CD4-positive, alpha-beta T cell treated with Interleukin-15 for 4 hours (primary cell): Measurements from ENCODE around the gene AMBP.
"Not testable (repeated sequence)": the region's sequence is repeated elsewhere in the genome, so short reads cannot be mapped to it uniquely, and the experiment has no call there.

Experiments used
- DNase-seq: peaks from one replicate; pipeline ENCODE4 v3.0.0-alpha.2; 2020; ENCODE audit warnings: low spot score

Gene AMBP

GRCh38 chr9:114091711-114092110 lies 13.6 kb upstream of the AMBP start:
- no peak for DNase-seq

GRCh38 chr9:114090798-114091197 lies 12.7 kb upstream of the AMBP start:
- DNase-seq: no peak

- no peak for DNase-seq
Measured at GRCh38 chr9:114089206-114089840, 11.2 kb upstream of the AMBP start.

GRCh38 chr9:114088571-114089170 lies 10.6 kb upstream of the AMBP start:
- no peak for DNase-seq

GRCh38 chr9:114087721-114088120 lies 9.6 kb upstream of the AMBP start:
- no peak for DNase-seq

GRCh38 chr9:114086607-114087006 lies 8.5 kb upstream of the AMBP start:
- DNase-seq: no peak

GRCh38 chr9:114086009-114086408 lies 7.9 kb upstream of the AMBP start:
- no peak for DNase-seq

GRCh38 chr9:114085387-114085789 lies 7.3 kb upstream of the AMBP start:
- no peak for DNase-seq

GRCh38 chr9:114084282-114085073 lies 6.4 kb upstream of the AMBP start:
- no peak for DNase-seq

GRCh38 chr9:114083666-114084065 lies 5.6 kb upstream of the AMBP start:
- no peak for DNase-seq

GRCh38 chr9:114082763-114083412 lies 4.8 kb upstream of the AMBP start:
- DNase-seq: not testable (repeated sequence)

- peak; percentile 70 for DNase-seq
Measured at GRCh38 chr9:114082017-114082762, 4.1 kb upstream of the AMBP start.

GRCh38 chr9:114081441-114082016 lies 3.4 kb upstream of the AMBP start:
- DNase-seq: no peak

GRCh38 chr9:114080773-114081440 lies 2.8 kb upstream of the AMBP start:
- DNase-seq: no peak

GRCh38 chr9:114080195-114080772 lies 2.2 kb upstream of the AMBP start:
- DNase-seq: no peak

- no peak for DNase-seq
Measured at GRCh38 chr9:114078781-114079156, 669 bp upstream of the AMBP start.

- DNase-seq: no peak
Measured at GRCh38 chr9:114077162-114077837, 800 bp downstream of the AMBP start.

- no peak for DNase-seq
Measured at GRCh38 chr9:114076237-114077161, 1.6 kb downstream of the AMBP start.

GRCh38 chr9:114075602-114076001 lies 2.5 kb downstream of the AMBP start:
- no peak for DNase-seq
